GM19043 (cell line): ENCODE data around the gene INSIG2.
A peak's percentile ranks its signal among the peaks of the same experiment; 100 is the strongest.

Source experiments
- ATAC-seq: cut with Tn5 transposase; IDR thresholded peaks from one replicate; pipeline ENCODE4 v1.9.1; 2021; ENCODE audit warnings: low read depth; ENCODE audit not compliant: unreplicated experiment

INSIG2 gene

DNA sequence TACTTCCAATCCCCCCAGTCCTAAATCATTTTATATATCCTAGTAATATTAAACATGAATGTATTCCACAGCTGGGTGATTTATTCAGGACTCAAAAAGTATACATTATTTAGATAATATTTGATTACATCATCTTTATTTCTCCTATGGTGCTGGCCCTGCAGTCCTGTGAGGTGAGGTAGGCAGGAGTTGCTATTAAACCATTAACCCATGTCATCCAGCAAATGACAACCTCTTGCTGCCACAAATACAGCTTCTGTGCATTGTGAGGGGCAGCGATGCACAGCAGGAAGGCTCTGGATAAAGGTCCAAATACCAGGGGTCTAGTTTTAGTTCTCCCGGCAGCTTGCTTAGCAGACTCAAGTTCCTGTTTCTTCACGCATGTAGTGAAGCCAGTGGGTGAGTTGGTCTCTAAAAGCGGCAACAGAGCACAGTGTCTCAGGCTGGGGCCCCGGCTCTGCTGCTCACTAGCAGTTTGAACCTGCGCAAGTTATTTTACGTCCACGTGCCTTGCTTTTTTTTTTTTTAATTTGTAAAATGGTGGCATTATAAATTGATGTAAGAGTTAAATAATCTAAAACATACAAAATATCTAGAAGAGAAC is 36.1 kb downstream of the INSIG2 start:
- ATAC-seq = peak; percentile 28

DNA sequence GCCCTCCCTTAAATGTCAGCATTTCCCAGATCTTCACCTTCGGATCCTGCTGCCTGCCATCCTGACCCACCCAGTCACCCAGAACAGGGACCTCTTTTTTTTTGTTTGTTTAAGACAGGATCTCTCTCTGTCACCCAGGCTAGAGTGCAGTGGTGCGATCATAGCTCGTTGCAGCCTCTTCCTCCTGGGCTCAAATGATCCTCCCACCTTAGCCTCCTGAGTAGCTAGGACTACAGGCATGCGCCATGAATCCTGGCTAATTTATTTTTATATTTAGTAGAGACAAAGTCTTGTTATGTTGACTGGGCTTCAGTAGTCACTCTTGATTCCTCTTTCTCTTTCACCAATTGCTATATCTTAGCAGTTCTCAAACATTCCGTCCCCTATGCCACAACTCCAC is 39.0 kb downstream of the INSIG2 start:
- no peak for ATAC-seq

DNA sequence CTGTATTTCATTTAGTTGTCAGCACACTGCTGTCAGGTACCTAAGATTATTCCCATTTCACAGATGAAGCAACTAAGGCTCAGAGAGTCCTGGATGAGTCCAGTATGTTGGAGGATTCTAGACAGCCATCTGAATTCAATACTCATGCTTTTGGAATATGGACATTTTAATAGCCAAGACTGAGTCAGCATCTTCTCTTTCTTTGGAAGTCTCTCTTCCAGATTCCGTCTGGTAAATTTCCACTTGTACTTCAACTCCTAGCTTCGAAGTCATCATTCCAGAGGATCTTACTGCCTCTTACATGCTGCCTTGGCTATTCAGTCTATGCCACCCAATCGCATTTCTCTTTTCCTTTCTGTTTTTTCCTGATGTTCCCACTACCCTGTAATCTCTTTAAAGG is 40.6 kb downstream of the INSIG2 start:
- no peak for ATAC-seq

DNA sequence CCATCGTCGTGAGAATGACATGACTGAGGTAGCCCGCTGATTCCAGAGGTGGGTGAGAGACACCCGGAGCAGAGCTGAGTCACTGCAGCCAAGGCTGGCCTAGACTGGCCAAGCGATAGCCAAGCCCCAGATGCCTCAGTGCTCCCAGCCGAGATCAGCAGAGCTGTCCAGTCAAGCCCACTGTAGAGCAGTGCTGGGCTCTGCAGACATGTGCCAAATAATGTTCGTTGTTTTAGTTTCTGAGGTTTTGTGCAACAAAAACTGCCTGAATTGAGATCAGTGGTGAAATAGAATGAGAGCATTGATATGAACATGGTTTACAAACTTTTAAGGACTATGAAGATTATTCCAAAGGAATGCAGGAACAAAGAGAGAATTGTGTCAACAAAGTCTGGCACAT is 42.1 kb downstream of the INSIG2 start:
- ATAC-seq = no peak

DNA sequence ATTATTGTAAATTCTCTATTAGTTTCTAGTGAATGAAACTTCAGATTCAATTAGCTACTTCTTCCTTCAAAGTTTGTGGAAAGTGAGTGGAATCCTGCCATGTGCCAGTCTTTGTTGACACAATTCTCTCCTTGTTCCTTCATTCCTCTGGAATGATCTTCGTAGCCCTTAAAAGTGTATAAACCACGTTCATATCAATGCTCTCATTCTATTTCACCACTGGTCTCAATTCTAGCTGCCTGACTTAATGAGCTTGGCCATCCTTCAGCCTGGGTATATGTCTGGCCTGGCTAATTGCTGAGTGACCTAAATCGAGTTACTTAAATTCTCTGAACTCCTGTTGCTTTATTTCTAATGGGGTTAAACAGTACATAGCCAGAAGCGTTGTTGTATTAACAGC is 43.5 kb downstream of the INSIG2 start:
- no peak for ATAC-seq

DNA sequence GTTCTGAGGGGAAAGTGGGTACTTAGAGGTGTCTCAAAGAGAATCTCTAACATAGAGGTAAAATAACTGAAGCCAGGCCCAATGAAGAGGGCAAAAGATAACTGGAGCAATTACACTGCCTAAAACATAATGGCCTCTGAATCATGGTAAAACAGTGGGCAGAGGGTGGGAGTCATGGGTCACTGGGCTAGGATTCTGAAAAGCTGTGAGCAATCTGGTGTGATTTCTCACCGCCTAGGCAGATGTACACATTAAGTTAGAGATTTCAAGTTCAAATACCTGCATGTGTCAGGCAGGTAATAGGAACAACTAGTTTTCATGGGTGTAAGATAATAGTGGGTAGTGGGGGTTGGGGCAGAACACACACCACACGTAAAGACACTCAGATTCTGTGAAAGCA is 45.6 kb downstream of the INSIG2 start:
- no peak for ATAC-seq

DNA sequence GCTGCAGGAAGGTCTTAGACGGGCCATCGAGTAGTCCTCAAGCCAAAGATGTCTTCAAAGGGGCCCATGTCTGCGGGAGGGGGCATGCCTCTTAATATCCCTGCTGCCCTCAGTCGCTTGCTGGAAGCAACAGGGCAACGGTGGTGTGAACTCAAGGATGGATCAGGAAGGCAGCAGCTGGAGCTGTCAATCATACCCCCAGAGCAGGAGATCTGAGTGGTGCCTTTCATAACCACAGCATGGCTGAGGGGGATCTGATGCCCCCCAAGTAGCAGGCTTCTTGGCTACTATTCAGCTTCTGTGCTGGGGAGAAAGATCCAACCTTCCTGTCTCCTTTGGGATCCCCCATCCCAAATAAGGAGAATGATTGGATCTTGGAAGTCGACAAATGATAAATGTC is 46.4 kb downstream of the INSIG2 start:
- no peak for ATAC-seq

DNA sequence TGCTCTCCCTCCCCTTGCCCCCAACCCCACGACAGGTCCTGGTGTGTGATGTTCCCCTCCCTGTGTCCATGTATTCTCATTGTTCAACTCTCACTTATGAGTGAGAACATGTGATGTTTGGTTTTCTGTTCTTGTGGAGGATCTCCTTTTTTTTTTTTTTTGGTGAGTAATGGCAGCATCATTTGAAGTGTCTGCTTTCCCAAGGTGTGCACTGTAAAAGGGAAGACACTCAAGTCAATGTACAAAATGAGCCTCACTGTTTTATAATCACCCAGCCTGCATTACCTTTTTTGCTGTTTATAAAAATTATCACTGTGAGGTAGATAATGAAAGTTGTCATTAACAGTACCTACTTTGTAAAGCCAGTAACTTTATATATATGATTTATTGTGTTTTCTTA is 56.9 kb downstream of the INSIG2 start:
- ATAC-seq = no peak

DNA sequence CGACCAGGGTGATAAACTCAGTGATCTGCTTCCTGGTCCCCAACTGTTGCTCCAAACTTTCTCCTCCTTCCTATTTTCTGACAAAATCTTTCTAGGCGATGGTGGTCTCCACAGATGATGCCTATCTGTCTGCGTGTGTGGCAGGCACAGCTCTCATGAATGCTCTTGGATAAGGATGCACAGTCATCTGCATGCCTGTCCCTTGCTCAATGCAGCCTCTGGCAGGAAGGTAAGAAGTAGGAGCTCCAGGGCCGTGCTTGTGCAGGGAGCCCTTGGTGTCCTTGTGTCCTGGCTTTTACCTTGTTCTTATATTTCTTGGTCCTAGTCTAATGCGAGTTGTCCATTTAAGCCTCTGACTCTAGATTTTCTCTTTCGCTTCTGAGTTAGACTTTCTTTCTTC is 57.5 kb downstream of the INSIG2 start:
- no peak for ATAC-seq

DNA sequence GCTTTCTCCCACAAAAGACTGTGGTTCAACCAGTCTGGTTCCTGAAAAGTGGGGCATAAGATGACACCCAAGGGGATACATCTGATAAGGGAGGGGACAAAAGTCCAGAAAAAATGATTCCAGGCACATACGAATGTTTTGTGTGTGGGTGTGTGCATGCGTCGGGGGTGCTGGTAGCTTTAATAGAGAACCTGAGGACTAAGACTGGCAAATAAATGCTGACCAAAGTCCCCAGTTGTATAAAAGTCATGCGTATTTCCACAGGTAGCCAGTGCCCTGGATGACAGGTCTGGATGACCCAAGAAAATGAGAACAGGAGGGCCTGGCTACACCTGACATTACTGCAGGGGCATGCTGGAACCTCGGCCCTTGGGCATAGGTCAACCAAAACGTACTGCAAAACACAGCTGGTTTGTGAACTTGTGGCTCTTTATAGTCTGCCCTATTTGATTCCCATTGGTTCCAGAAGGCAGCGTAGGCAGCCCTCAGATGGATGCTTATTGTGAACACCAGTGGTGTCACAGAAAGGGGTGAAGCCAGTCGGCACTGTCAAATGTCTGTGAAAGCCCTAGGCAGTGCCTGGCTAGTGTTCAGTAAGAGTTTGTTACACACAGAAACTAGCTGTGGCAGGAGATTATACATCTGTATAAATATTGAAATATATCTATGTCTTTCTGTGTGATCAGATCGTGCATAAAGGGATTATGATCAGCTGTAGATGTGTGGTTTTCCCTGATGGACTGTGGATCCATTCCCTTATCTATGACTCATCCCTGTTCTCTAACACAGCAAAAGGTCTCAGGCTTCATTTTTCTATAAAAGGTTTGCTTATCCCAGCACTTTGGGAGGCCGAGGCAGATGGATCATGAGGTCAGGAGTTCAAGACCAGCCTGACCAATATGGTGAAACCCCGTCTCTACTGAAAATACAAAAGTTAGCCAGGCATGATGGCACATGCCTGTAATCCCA is 58.3 kb downstream of the INSIG2 start:
- ATAC-seq = no peak

DNA sequence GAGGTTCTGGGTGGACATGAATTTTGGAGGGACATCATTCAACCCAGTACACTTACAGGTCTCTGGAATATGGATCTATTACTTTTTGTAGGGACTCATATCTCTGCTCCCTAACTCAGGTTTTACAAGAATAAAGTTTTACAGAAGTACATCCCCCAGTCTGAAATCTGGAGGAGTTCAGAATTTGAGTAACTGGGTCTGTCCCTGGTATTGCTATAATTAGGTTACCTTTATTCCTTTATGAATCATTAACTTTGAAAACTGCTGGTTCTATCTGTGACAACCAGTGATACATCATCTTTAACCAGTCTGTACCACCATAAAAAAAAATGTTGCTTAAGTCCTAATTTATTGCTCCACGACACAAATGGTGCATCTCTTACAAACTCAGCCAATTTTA is 59.9 kb downstream of the INSIG2 start:
- ATAC-seq = peak; percentile 61

DNA sequence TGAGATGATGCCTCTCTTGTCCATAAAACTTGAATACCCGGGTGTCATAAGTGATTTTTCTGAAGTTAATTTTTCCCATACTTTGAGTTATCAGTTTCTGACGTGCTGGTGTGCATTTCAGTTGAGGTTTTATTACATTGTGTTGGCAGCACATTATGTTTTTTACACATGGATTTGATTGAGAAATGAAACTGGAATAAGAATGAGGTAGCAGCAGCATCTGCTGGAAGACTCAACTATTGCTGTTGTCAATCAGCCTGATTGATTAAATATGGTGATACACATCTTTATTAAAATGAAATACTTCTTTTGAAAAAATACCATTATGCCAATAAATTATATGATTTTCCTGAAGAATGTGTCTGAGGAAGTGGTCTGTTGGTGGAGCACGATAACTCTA is 60.5 kb downstream of the INSIG2 start:
- ATAC-seq = no peak

DNA sequence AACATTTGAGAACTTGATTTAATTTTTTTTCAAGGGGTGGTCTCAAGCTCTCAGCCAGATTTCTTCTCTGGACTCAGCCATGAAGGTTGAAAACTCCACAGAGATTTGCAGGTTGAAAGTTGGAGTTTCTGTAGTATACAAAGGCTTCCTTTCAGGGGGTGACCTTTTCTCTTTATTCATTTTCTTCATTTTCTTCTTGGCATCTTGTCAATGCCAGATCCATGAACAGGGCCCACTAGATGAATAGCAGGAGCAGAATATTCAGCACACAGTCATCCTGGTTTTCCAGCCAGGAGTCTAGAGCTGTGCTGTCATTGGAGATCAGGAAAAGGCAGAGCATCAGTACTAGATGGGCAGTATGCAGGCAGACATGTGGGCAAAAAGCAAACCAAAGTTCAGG is 62.0 kb downstream of the INSIG2 start:
- ATAC-seq = no peak

DNA sequence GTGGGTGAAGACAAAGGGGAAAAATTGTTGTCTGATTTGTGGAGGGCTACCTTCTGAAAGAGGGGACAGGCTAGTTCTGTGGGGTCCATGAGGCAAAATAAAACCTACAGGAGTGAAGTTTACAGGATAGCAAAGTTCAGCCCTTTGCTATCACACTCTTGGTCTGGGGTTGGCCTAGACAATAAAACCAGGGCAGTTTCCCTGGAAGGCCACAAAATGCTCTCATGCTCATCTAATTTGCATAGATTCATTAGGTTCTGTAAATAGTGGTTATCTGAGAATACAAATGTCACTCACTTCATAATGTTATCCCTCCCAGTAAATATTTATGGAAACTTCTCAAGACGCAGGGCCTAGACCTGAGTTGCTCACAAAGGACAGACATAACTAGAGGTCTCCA is 63.6 kb downstream of the INSIG2 start:
- ATAC-seq = no peak

DNA sequence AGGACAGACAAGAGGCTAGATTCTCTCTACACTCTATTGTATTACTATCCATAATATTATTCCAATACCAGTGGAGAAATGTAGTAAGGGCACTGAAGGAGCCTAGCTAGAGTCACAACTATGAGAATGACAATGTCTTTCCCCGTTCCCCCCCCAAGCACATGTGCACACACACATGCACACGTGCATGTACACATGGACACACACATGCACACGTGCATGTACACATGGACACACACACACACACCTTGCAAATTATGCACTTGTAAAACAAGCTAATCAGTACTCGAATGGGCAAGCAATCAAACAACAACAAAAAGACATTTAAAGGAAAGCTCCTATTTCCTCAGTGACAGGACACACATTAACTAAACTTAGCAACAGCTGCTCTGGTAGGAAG is 65.2 kb downstream of the INSIG2 start:
- ATAC-seq = no peak

DNA sequence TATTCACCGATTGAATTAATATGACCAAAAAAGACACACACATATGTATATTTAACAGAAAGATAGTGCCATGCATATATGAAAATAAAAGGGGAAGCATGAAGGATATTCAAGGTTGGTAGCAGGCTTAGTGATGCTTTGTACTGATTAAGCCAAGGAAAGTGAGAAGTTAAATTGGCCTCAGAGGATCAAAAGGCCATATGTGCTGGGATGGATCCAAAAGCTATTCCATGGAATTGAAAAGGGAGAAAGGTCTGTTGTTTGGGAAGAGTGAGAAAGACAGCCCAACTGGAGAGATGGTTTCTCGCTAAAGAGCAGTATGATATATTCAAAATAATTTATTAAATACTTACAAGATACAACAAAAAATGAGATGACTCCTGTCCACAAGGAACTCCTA is 65.9 kb downstream of the INSIG2 start:
- no peak for ATAC-seq
